Coronary artery (tissue), 2 donors: ENCODE measurements around the gene GPR142.

Source experiments
- DNase-seq: peaks from one replicate; pipeline ENCODE4 v3.0.0-alpha.2; 2017; ENCODE audit warnings: low spot score
- H3K27ac ChIP-seq, 2 donors: fragments of 200-600 bp; sonication (generic); one replicate each; pipeline ENCODE4 v1.5.1; 2016 to 2019
- H3K4me3 ChIP-seq: fragments of 200-600 bp; sonication (generic); 2 replicates; pipeline ENCODE4 v1.5.1; 2016; ENCODE audit warnings: mild to moderate bottlenecking, moderate library complexity
- CTCF ChIP-seq: fragments of 200-600 bp; sonication (generic); IDR thresholded peaks from one replicate; pipeline ENCODE4 v1.5.1; 2019; ENCODE audit warnings: antibody characterized with exemption

Gene GPR142

GRCh38 chr17:74414510-74414909 lies 47.2 kb downstream of the GPR142 start:
- DNase-seq: no peak
- Histone ChIP-seq H3K4me3 (no peak overlapping the region), H3K27ac (no peak overlapping the region)
- no peak for TF ChIP-seq CTCF

GRCh38 chr17:74415608-74416396 lies 48.5 kb downstream of the GPR142 start:
- H3K4me3 ChIP-seq: no peak overlapping the region
- DNase-seq: no peak

GRCh38 chr17:74417178-74418045 lies 50.1 kb downstream of the GPR142 start:
- no peak overlapping the region for H3K27ac ChIP-seq
- DNase-seq: no peak
- no peak for TF ChIP-seq CTCF
- H3K4me3 ChIP-seq: no peak overlapping the region

More at GRCh38 chr17:74415608-74416396, 48.5 kb downstream of the GPR142 start:
- H3K27ac ChIP-seq: no peak overlapping the region
- TF ChIP-seq CTCF: no peak

- no peak overlapping the region for H3K27ac ChIP-seq
- no peak for TF ChIP-seq CTCF
- no peak overlapping the region for H3K4me3 ChIP-seq
- no peak for DNase-seq
Measured at GRCh38 chr17:74419928-74420411, 52.7 kb downstream of the GPR142 start.
